ENCODE measurements around the gene ARAP1. TPM values are rescaled to one million over a fixed set of nuclear protein-coding genes. Genes with fewer than 3 reads are reported as not detected.

ARAP1 gene
- total and polyA plus RNA-seq, 2 of the 8 experiments (the other 6 are each of a cell fraction or from before 2014, with no cell fraction given): 25.7 to 61.6 TPM

GRCh38 chr11:72770799-72771198 lies 18.6 kb upstream of the ARAP1 start (continued):
- no peak for TF ChIP-seq SUZ12 (IDR thresholded peaks at IDR 0.05; ENCODE audit: low read length)
- no peak for TF ChIP-seq MAFK (IDR thresholded peaks at IDR 0.05; ENCODE audit: low read depth, low read length)
- TF ChIP-seq KDM4A (IDR thresholded peaks at IDR 0.05; ENCODE audit: low read depth, low read length, severe bottlenecking): no peak
- no peak for TF ChIP-seq KDM1A (IDR thresholded peaks at IDR 0.05; ENCODE audit: borderline replicate concordance, low read length)
- no peak for TF ChIP-seq EP300 (IDR thresholded peaks at IDR 0.05; ENCODE audit: borderline replicate concordance in 1 of 2, low read depth in 2 of 2, low read length in 2 of 2)
- TF ChIP-seq RNF2 (IDR thresholded peaks at IDR 0.05; ENCODE audit: borderline replicate concordance, low read depth, low read length, missing control alignments, poor library complexity, severe bottlenecking): no peak
- no peak for TF ChIP-seq CREB1 (IDR thresholded peaks at IDR 0.05)
- TF ChIP-seq NRF1 (IDR thresholded peaks at IDR 0.05; ENCODE audit: low read depth, low read length): no peak
- no peak for TF ChIP-seq NANOG (IDR thresholded peaks at IDR 0.05; ENCODE audit: insufficient read depth, low read depth, low read length, poor library complexity, severe bottlenecking)

Data from H1 (cell line).